Neural cell (in vitro differentiated cells): ENCODE measurements around the gene IL25. TPM values are rescaled to one million over a fixed set of nuclear protein-coding genes. Genes with fewer than 3 reads are reported as not detected.

Experiments used
- H2AFZ ChIP-seq: fragments of 200-600, 300-800 bp; sonication (generic), shearing (Covaris generic); 2 replicates; pipeline ENCODE4 v1.6.0; 2014; ENCODE audit warnings: low read depth, mild to moderate bottlenecking, antibody characterized with exemption, low read length, moderate library complexity
- H3F3A ChIP-seq: fragments of 200-600 bp; shearing (Covaris generic); 2 replicates; pipeline ENCODE4 v1.6.1; 2016; ENCODE audit warnings: mild to moderate bottlenecking, moderate library complexity, mixed read lengths, antibody characterized with exemption, low read length; ENCODE audit not compliant: insufficient read depth, poor library complexity, severe bottlenecking
- H3K27ac ChIP-seq: fragments of 200-600, 300-800 bp; sonication (generic), shearing (Covaris generic); 2 replicates; pipeline ENCODE4 v1.5.1; 2014; ENCODE audit warnings: mild to moderate bottlenecking, low read length, moderate library complexity
- H3K27me3 ChIP-seq: fragments of 300-800, 200-600 bp; sonication (generic), shearing (Covaris generic); 2 replicates; pipeline ENCODE4 v1.6.0; 2014; ENCODE audit warnings: mild to moderate bottlenecking, low read depth, low read length, moderate library complexity; ENCODE audit not compliant: insufficient read depth
- H3K36me3 ChIP-seq: fragments of 300-800, 200-600 bp; sonication (generic), shearing (Covaris generic); 2 replicates; pipeline ENCODE4 v1.5.1; 2014; ENCODE audit warnings: mild to moderate bottlenecking, antibody characterized with exemption, low read length, moderate library complexity; ENCODE audit not compliant: insufficient read depth
- H3K4me2 ChIP-seq: fragments of 300-800, 200-600 bp; sonication (generic), shearing (Covaris generic); 2 replicates; pipeline ENCODE4 v1.6.0; 2014; ENCODE audit warnings: mild to moderate bottlenecking, low read length
- H3K4me3 ChIP-seq: fragments of 300-800, 200-600 bp; sonication (generic), shearing (Covaris generic); 2 replicates; pipeline ENCODE4 v1.5.1; 2014; ENCODE audit warnings: mild to moderate bottlenecking, low read length, moderate library complexity
- H3K79me2 ChIP-seq: fragments of 200-600 bp; shearing (Covaris generic); replicated peaks from 2 replicates; pipeline ENCODE4 v1.6.0; 2014; ENCODE audit warnings: mild to moderate bottlenecking, low read length, moderate library complexity; ENCODE audit not compliant: insufficient read depth
- H3K9ac ChIP-seq: fragments of 300-800, 200-600 bp; sonication (generic), shearing (Covaris generic); 2 replicates; pipeline ENCODE4 v1.6.1; 2016; ENCODE audit warnings: mild to moderate bottlenecking, low read length, mixed read lengths
- H3K9me2 ChIP-seq: fragments of 200-600 bp; shearing (Covaris generic); 2 replicates; pipeline ENCODE4 v1.6.1; 2016; ENCODE audit warnings: mild to moderate bottlenecking, low read length, mixed read lengths; ENCODE audit not compliant: insufficient read depth
- H3K9me3 ChIP-seq: fragments of 200-600, 300-800 bp; sonication (generic), shearing (Covaris generic); 2 replicates; pipeline ENCODE4 v1.6.1; 2016; ENCODE audit warnings: mild to moderate bottlenecking, mixed run types, low read length, moderate library complexity, mixed read lengths
- H4K20me1 ChIP-seq: fragments of 200-600 bp; shearing (Covaris generic); 2 replicates; pipeline ENCODE4 v1.6.1; 2016; ENCODE audit warnings: mild to moderate bottlenecking, mixed run types; ENCODE audit not compliant: insufficient read depth
- CTCF ChIP-seq: fragments of 450-650 bp; IDR thresholded peaks from 2 replicates; pipeline ENCODE4 v1.5.1; 2014; ENCODE audit warnings: antibody characterized with exemption, mild to moderate bottlenecking, moderate library complexity; ENCODE audit not compliant: poor library complexity, severe bottlenecking
- EP300 ChIP-seq: fragments of 450-650 bp; conservative IDR thresholded peaks from 2 replicates; pipeline ENCODE4 v1.6.1; 2014; ENCODE audit warnings: antibody characterized with exemption, mild to moderate bottlenecking, moderate library complexity; ENCODE audit not compliant: poor library complexity, severe bottlenecking
- EZH2 ChIP-seq: fragments of 200-600, 300-800 bp; shearing (Covaris generic), sonication (generic); IDR thresholded peaks from 2 replicates; pipeline ENCODE4 v1.6.1; 2014; ENCODE audit warnings: antibody characterized with exemption, low read length, borderline replicate concordance, mild to moderate bottlenecking; ENCODE audit not compliant: insufficient read depth, poor library complexity, severe bottlenecking
- MXI1 ChIP-seq: fragments of 450-650 bp; conservative IDR thresholded peaks from 2 replicates; pipeline ENCODE4 v1.6.1; 2014; ENCODE audit warnings: antibody characterized with exemption, mild to moderate bottlenecking; ENCODE audit not compliant: poor library complexity, severe bottlenecking
- POLR2AphosphoS5 ChIP-seq: IDR thresholded peaks from 2 replicates; pipeline ENCODE4 v1.6.1; 2012
- RAD21 ChIP-seq: fragments of 450-650 bp; conservative IDR thresholded peaks from 2 replicates; pipeline ENCODE4 v1.6.1; 2014; ENCODE audit warnings: antibody characterized with exemption, mild to moderate bottlenecking, moderate library complexity
- REST ChIP-seq: IDR thresholded peaks from 2 replicates; pipeline ENCODE4 v1.6.1; 2012; ENCODE audit warnings: borderline replicate concordance
- SMC3 ChIP-seq: fragments of 450-650 bp; conservative IDR thresholded peaks from 2 replicates; pipeline ENCODE4 v1.6.1; 2014; ENCODE audit warnings: antibody characterized with exemption, mild to moderate bottlenecking, moderate library complexity; ENCODE audit not compliant: poor library complexity
- TAF1 ChIP-seq: IDR thresholded peaks from 2 replicates; pipeline ENCODE4 v1.6.1; 2012; ENCODE audit warnings: low read depth
- polyA plus RNA-seq: library from polyadenylated mRNA; depleted of rRNA; stranded (reverse); fragments of >200 nt; gene quantifications from 2 replicates; pipeline ENCODE4 v1.2.3, GENCODE V29; 2014

The IL25 gene
- polyA plus RNA-seq, 1 donor from 2014 or later: not detected

- no peaks in the 10 kb centered on the region for H3K9me3 ChIP-seq
- H3K27me3 ChIP-seq: no peaks in the 10 kb centered on the region
- H2AFZ ChIP-seq: no peak overlapping the region
- H4K20me1 ChIP-seq: no peaks in the 10 kb centered on the region
- H3K36me3 ChIP-seq: no peaks in the 10 kb centered on the region
- H3K9ac ChIP-seq: no peak overlapping the region
- H3K4me3 ChIP-seq: no peak overlapping the region
- H3K79me2 ChIP-seq: no peaks in the 10 kb centered on the region
- H3K4me2 ChIP-seq: no peak overlapping the region
- no peaks in the 10 kb centered on the region for H3F3A ChIP-seq
- H3K27ac ChIP-seq: no peak overlapping the region
- TF ChIP-seq REST (no peak), EP300 (no peak), TAF1 (no peak), CTCF (no peak), RAD21 (no peak), MXI1 (no peak), SMC3 (no peak), POLR2AphosphoS5 (no peak), EZH2 (no peak)
- H3K9me2 ChIP-seq: no peaks in the 10 kb centered on the region
Observed at GRCh38 chr14:23381871-23382270, 9.3 kb downstream of the IL25 start.

GRCh38 chr14:23382276-23382675 is 9.7 kb downstream of the IL25 start:
- no peaks in the 10 kb centered on the region for H3K27me3 ChIP-seq
- H3F3A ChIP-seq: no peaks in the 10 kb centered on the region
- H3K9ac ChIP-seq: no peak overlapping the region
- no peaks in the 10 kb centered on the region for H3K36me3 ChIP-seq
- no peaks in the 10 kb centered on the region for H3K9me2 ChIP-seq
- no peaks in the 10 kb centered on the region for H3K9me3 ChIP-seq
- no peaks in the 10 kb centered on the region for H4K20me1 ChIP-seq
- no peaks in the 10 kb centered on the region for H3K79me2 ChIP-seq
- TF ChIP-seq REST (no peak), RAD21 (no peak), MXI1 (no peak), POLR2AphosphoS5 (no peak), EZH2 (no peak), CTCF (no peak), TAF1 (no peak), SMC3 (no peak), EP300 (no peak)
- H3K4me3 ChIP-seq: no peak overlapping the region
- H2AFZ ChIP-seq: no peak overlapping the region
- H3K27ac ChIP-seq: no peak overlapping the region
- H3K4me2 ChIP-seq: no peak overlapping the region
